Measurements from ENCODE around the gene SPATS2.
A peak's percentile ranks its signal among the peaks of the same experiment; 100 is the strongest.
"Not testable (repeated sequence)": the region's sequence is repeated elsewhere in the genome, so short reads cannot be mapped to it uniquely, and the experiment has no call there.

The SPATS2 gene

GRCh38 chr12:49367381-49368239 lies at the start of gene SPATS2:
SPATS2 (plus strand) TSS chr12:49367462; CDS start chr12:49461013, 93,551 bp downstream.
- peak within 1 kb of the TSS; percentile 81 for H3K27ac ChIP-seq (ENCODE audit: low read length)
- H3K4me1 ChIP-seq (ENCODE audit: control insufficient read depth, insufficient read depth, low read length), result peaks cover 5% of the 10 kb centered on the region
- no peaks in the 10 kb centered on the region for H3K9me3 ChIP-seq (ENCODE audit: control insufficient read depth in 2 of 2, low read length in 2 of 2)
- no peaks in the 10 kb centered on the region for H3K36me3 ChIP-seq (ENCODE audit: control insufficient read depth in 2 of 2, insufficient read depth in 2 of 2, low read length in 2 of 2)
- H3K9ac ChIP-seq (ENCODE audit: low read length in 2 of 2), result peak within 1 kb of the TSS; percentile 87 to 91
- H3K4me3 ChIP-seq (ENCODE audit: low read length in 2 of 2), result peak within 1 kb of the TSS; percentile 85 to 89
- H3K27me3 ChIP-seq (ENCODE audit: control insufficient read depth in 1 of 2, insufficient read depth in 2 of 2, low read length in 2 of 2), result no peaks in the 10 kb centered on the region

- H3K27ac ChIP-seq (ENCODE audit: low read length); H3K27me3 ChIP-seq (ENCODE audit: control insufficient read depth in 1 of 2, insufficient read depth in 2 of 2, low read length in 2 of 2); H3K4me3 ChIP-seq (ENCODE audit: low read length in 2 of 2); H3K9ac ChIP-seq (ENCODE audit: low read length in 2 of 2); H3K36me3 ChIP-seq (ENCODE audit: control insufficient read depth in 2 of 2, insufficient read depth in 2 of 2, low read length in 2 of 2); H3K9me3 ChIP-seq (ENCODE audit: control insufficient read depth in 2 of 2, low read length in 2 of 2): not testable (repeated sequence)
- peaks cover 15% of the 10 kb centered on the region for H3K4me1 ChIP-seq (ENCODE audit: control insufficient read depth, insufficient read depth, low read length)
These were observed 46.7 kb upstream of the SPATS2 start for GRCh38 chr12:49320411-49321103.

DNA sequence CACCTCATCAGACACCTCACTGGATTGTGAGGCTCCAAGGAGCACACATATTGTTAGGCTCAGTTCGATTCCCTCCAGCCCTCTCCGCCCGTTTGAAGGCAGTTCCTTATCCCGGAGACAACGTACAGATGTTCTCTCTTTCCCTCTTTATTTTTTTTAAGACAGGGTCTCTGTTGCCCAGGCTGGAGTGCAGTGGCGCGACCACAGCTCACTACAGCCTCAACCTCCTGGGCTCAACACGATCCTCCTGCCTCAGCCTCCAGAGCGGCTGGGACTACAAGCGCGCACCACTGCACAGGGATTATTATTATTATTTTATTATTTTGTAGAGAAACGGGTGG lies 44.9 kb upstream of the SPATS2 start:
- peaks cover 15% of the 10 kb centered on the region for H3K4me1 ChIP-seq (ENCODE audit: control insufficient read depth, insufficient read depth, low read length)
- H3K27ac ChIP-seq (ENCODE audit: low read length), result no peak overlapping the region
- H3K36me3 ChIP-seq (ENCODE audit: control insufficient read depth in 2 of 2, insufficient read depth in 2 of 2, low read length in 2 of 2), result no peaks in the 10 kb centered on the region
- no peaks in the 10 kb centered on the region for H3K9me3 ChIP-seq (ENCODE audit: control insufficient read depth in 2 of 2, low read length in 2 of 2)
- H3K4me3 ChIP-seq (ENCODE audit: low read length in 2 of 2), result peak overlapping the region; percentile 59 to 84
- no peaks in the 10 kb centered on the region for H3K27me3 ChIP-seq (ENCODE audit: control insufficient read depth in 1 of 2, insufficient read depth in 2 of 2, low read length in 2 of 2)
- peak overlapping the region; percentile 65 to 73 for H3K9ac ChIP-seq (ENCODE audit: low read length in 2 of 2)

GRCh38 chr12:49322708-49323523 lies 44.3 kb upstream of the SPATS2 start, which contains the start of gene TROAP:
TROAP (plus strand) TSS chr12:49323255; CDS start chr12:49323609, 354 bp downstream.
- Histone ChIP-seq H3K9ac (ENCODE audit: low read length in 2 of 2) (peak within 1 kb of the TSS; percentile 65 to 73), H3K4me1 (ENCODE audit: control insufficient read depth, insufficient read depth, low read length) (peaks cover 15% of the 10 kb centered on the region), H3K27ac (ENCODE audit: low read length) (no peak within 1 kb of the TSS), H3K4me3 (ENCODE audit: low read length in 2 of 2) (peak within 1 kb of the TSS; percentile 59 to 84), H3K9me3 (ENCODE audit: control insufficient read depth in 2 of 2, low read length in 2 of 2) (no peaks in the 10 kb centered on the region), H3K27me3 (ENCODE audit: control insufficient read depth in 1 of 2, insufficient read depth in 2 of 2, low read length in 2 of 2) (no peaks in the 10 kb centered on the region), H3K36me3 (ENCODE audit: control insufficient read depth in 2 of 2, insufficient read depth in 2 of 2, low read length in 2 of 2) (no peaks in the 10 kb centered on the region)

DNA sequence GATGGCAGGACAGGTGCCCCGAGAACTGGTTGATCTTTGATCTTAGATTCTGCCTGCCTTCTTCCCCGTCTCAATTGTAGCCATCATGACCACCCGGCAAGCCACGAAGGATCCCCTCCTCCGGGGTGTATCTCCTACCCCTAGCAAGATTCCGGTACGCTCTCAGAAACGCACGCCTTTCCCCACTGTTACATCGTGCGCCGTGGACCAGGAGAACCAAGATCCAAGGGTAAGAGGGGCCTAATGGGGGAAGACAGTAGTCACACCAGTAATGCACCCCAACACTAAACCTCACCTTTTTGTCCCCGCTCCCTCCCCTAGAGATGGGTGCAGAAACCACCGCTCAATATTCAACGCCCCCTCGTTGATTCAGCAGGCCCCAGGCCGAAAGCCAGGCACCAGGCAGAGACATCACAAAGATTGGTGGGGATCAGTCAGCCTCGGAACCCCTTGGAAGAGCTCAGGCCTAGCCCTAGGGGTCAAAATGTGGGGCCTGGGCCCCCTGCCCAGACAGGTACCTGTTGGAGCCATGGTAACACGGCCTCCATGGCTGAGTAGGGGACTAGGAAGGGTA lies 43.7 kb upstream of the SPATS2 start:
- Histone ChIP-seq H3K4me3 (ENCODE audit: low read length in 2 of 2) (peak overlapping the region; percentile 48 to 84), H3K9ac (ENCODE audit: low read length in 2 of 2) (peak overlapping the region; percentile 21 to 30), H3K27ac (ENCODE audit: low read length) (no peak overlapping the region), H3K4me1 (ENCODE audit: control insufficient read depth, insufficient read depth, low read length) (peaks cover 15% of the 10 kb centered on the region), H3K27me3 (ENCODE audit: control insufficient read depth in 1 of 2, insufficient read depth in 2 of 2, low read length in 2 of 2) (no peaks in the 10 kb centered on the region), H3K36me3 (ENCODE audit: control insufficient read depth in 2 of 2, insufficient read depth in 2 of 2, low read length in 2 of 2) (no peaks in the 10 kb centered on the region), H3K9me3 (ENCODE audit: control insufficient read depth in 2 of 2, low read length in 2 of 2) (no peaks in the 10 kb centered on the region)

- Histone ChIP-seq H3K27ac (ENCODE audit: low read length) (no peak overlapping the region), H3K4me1 (ENCODE audit: control insufficient read depth, insufficient read depth, low read length) (peaks cover 15% of the 10 kb centered on the region), H3K9ac (ENCODE audit: low read length in 2 of 2) (no peak overlapping the region), H3K27me3 (ENCODE audit: control insufficient read depth in 1 of 2, insufficient read depth in 2 of 2, low read length in 2 of 2) (no peaks in the 10 kb centered on the region), H3K36me3 (ENCODE audit: control insufficient read depth in 2 of 2, insufficient read depth in 2 of 2, low read length in 2 of 2) (no peaks in the 10 kb centered on the region), H3K9me3 (ENCODE audit: control insufficient read depth in 2 of 2, low read length in 2 of 2) (no peaks in the 10 kb centered on the region), H3K4me3 (ENCODE audit: low read length in 2 of 2) (no peak overlapping the region)
These were observed 41.7 kb upstream of the SPATS2 start for GRCh38 chr12:49325606-49326005.

GRCh38 chr12:49327368-49327767 lies 39.9 kb upstream of the SPATS2 start:
- Histone ChIP-seq H3K4me1 (ENCODE audit: control insufficient read depth, insufficient read depth, low read length) (peaks cover 17% of the 10 kb centered on the region), H3K9ac (ENCODE audit: low read length in 2 of 2) (no peak overlapping the region), H3K27me3 (ENCODE audit: control insufficient read depth in 1 of 2, insufficient read depth in 2 of 2, low read length in 2 of 2) (peaks cover 0 to 3% of the 10 kb centered on the region in 2 donors), H3K27ac (ENCODE audit: low read length) (no peak overlapping the region), H3K9me3 (ENCODE audit: control insufficient read depth in 2 of 2, low read length in 2 of 2) (no peaks in the 10 kb centered on the region), H3K36me3 (ENCODE audit: control insufficient read depth in 2 of 2, insufficient read depth in 2 of 2, low read length in 2 of 2) (no peaks in the 10 kb centered on the region), H3K4me3 (ENCODE audit: low read length in 2 of 2) (no peak overlapping the region)

- no peak overlapping the region for H3K4me3 ChIP-seq (ENCODE audit: low read length in 2 of 2)
- H3K27ac ChIP-seq (ENCODE audit: low read length), result no peak overlapping the region
- no peaks in the 10 kb centered on the region for H3K36me3 ChIP-seq (ENCODE audit: control insufficient read depth in 2 of 2, insufficient read depth in 2 of 2, low read length in 2 of 2)
- peaks cover 16% of the 10 kb centered on the region for H3K4me1 ChIP-seq (ENCODE audit: control insufficient read depth, insufficient read depth, low read length)
- no peak overlapping the region for H3K9ac ChIP-seq (ENCODE audit: low read length in 2 of 2)
- peaks cover 0 to 8% of the 10 kb centered on the region in 2 donors for H3K27me3 ChIP-seq (ENCODE audit: control insufficient read depth in 1 of 2, insufficient read depth in 2 of 2, low read length in 2 of 2)
- H3K9me3 ChIP-seq (ENCODE audit: control insufficient read depth in 2 of 2, low read length in 2 of 2), result no peaks in the 10 kb centered on the region
These were observed 39.4 kb upstream of the SPATS2 start for GRCh38 chr12:49327887-49328286.

- H3K9me3 ChIP-seq (ENCODE audit: control insufficient read depth in 2 of 2, low read length in 2 of 2), result no peaks in the 10 kb centered on the region
- no peaks in the 10 kb centered on the region for H3K36me3 ChIP-seq (ENCODE audit: control insufficient read depth in 2 of 2, insufficient read depth in 2 of 2, low read length in 2 of 2)
- no peak overlapping the region for H3K27ac ChIP-seq (ENCODE audit: low read length)
- peaks cover 8% of the 10 kb centered on the region for H3K4me1 ChIP-seq (ENCODE audit: control insufficient read depth, insufficient read depth, low read length)
- H3K27me3 ChIP-seq (ENCODE audit: control insufficient read depth in 1 of 2, insufficient read depth in 2 of 2, low read length in 2 of 2), result peaks cover 4 to 13% of the 10 kb centered on the region in 2 donors
- H3K4me3 ChIP-seq (ENCODE audit: low read length in 2 of 2), result no peak overlapping the region
- H3K9ac ChIP-seq (ENCODE audit: low read length in 2 of 2), result no peak overlapping the region
These were observed 38.4 kb upstream of the SPATS2 start for GRCh38 chr12:49328816-49329215.

GRCh38 chr12:49330032-49330619 lies 37.1 kb upstream of the SPATS2 start:
- H3K27ac ChIP-seq (ENCODE audit: low read length), result no peak overlapping the region
- no peak overlapping the region for H3K9ac ChIP-seq (ENCODE audit: low read length in 2 of 2)
- no peaks in the 10 kb centered on the region for H3K36me3 ChIP-seq (ENCODE audit: control insufficient read depth in 2 of 2, insufficient read depth in 2 of 2, low read length in 2 of 2)
- peaks cover 12 to 25% of the 10 kb centered on the region in 2 donors for H3K27me3 ChIP-seq (ENCODE audit: control insufficient read depth in 1 of 2, insufficient read depth in 2 of 2, low read length in 2 of 2)
- H3K4me1 ChIP-seq (ENCODE audit: control insufficient read depth, insufficient read depth, low read length), result peaks cover 8% of the 10 kb centered on the region
- no peaks in the 10 kb centered on the region for H3K9me3 ChIP-seq (ENCODE audit: control insufficient read depth in 2 of 2, low read length in 2 of 2)
- no peak overlapping the region for H3K4me3 ChIP-seq (ENCODE audit: low read length in 2 of 2)
